GM12878 (cell line): ENCODE results near the gene PRKRA. TPM values are rescaled to one million over a fixed set of nuclear protein-coding genes. Genes with fewer than 3 reads are reported as not detected.
A peak's percentile ranks its signal among the peaks of the same experiment; 100 is the strongest.

Experiments
- ATF7 ChIP-seq: fragments of 450-650 bp; IDR thresholded peaks from 2 replicates; pipeline ENCODE4 v1.6.1; 2016; ENCODE audit warnings: low read depth, mild to moderate bottlenecking
- CUX1 ChIP-seq: IDR thresholded peaks from 2 replicates; pipeline ENCODE4 v1.6.1; 2012; ENCODE audit warnings: improper control_type of control experiment, low read depth, low read length; ENCODE audit not compliant: insufficient replicate concordance
- DPF2 ChIP-seq: fragments of 450-650 bp; IDR thresholded peaks from 2 replicates; pipeline ENCODE4 v1.6.1; 2017; ENCODE audit warnings: mild to moderate bottlenecking
- JUND ChIP-seq: IDR thresholded peaks from 2 replicates; pipeline ENCODE4 v1.6.1; 2012; ENCODE audit warnings: low read depth, mild to moderate bottlenecking, low read length, improper control_type of control experiment, moderate library complexity
- MXI1 ChIP-seq: fragments of 150-350 bp; IDR thresholded peaks from 2 replicates; pipeline ENCODE4 v1.6.1; 2011; ENCODE audit warnings: low read depth, mild to moderate bottlenecking, inconsistent platforms, low read length, improper control_type of control experiment
- NR2F1 ChIP-seq: fragments of 450-650 bp; conservative IDR thresholded peaks from 2 replicates; pipeline ENCODE4 v1.6.1; 2017; ENCODE audit warnings: mild to moderate bottlenecking
- PAX8 ChIP-seq: fragments of 450-650 bp; IDR thresholded peaks from 2 replicates; pipeline ENCODE4 v1.6.1; 2017; ENCODE audit warnings: mild to moderate bottlenecking, moderate library complexity
- PML ChIP-seq: IDR thresholded peaks from 2 replicates; pipeline ENCODE4 v1.6.1; 2012; ENCODE audit warnings: low read length, inconsistent platforms
- POLR2A ChIP-seq: IDR thresholded peaks from 2 replicates; pipeline ENCODE4 v1.6.1; 2011; ENCODE audit warnings: low read depth, mild to moderate bottlenecking, low read length
- POLR2AphosphoS5 ChIP-seq: IDR thresholded peaks from 2 replicates; pipeline ENCODE4 v1.6.1; 2011; ENCODE audit warnings: mild to moderate bottlenecking, low read length, inconsistent platforms
- PRDM15 ChIP-seq: fragments of 450-650 bp; formaldehyde crosslinking; IDR thresholded peaks from 2 replicates; pipeline ENCODE4 v1.4.0; 2020; ENCODE audit warnings: mild to moderate bottlenecking, moderate library complexity
- SIN3A ChIP-seq: IDR thresholded peaks from 2 replicates; pipeline ENCODE4 v1.6.1; 2012; ENCODE audit warnings: low read depth, low read length, improper control_type of control experiment
- SMAD5 ChIP-seq: IDR thresholded peaks from 2 replicates; pipeline ENCODE4 v1.6.1; 2016; ENCODE audit warnings: antibody characterized with exemption, low read depth
- SUPT20H ChIP-seq: IDR thresholded peaks from 2 replicates; pipeline ENCODE4 v1.6.1; 2011; ENCODE audit warnings: low read depth, mild to moderate bottlenecking, low read length, moderate library complexity, borderline replicate concordance; ENCODE audit not compliant: control insufficient read depth
- TBL1XR1 ChIP-seq: IDR thresholded peaks from 2 replicates; pipeline ENCODE4 v1.6.1; 2012; ENCODE audit warnings: low read depth, low read length, improper control_type of control experiment
- TCF12 ChIP-seq: IDR thresholded peaks from 2 replicates; pipeline ENCODE4 v1.6.1; 2011; ENCODE audit warnings: low read depth, mild to moderate bottlenecking, low read length
- ZBTB40 ChIP-seq: fragments of 450-650 bp; IDR thresholded peaks from 2 replicates; pipeline ENCODE4 v1.6.1; 2016; ENCODE audit warnings: mild to moderate bottlenecking, moderate library complexity, borderline replicate concordance
- polyA plus RNA-seq, 11 experiments: library from polyadenylated mRNA; depleted of rRNA in 4 of 11; unstranded in 6 of 11; stranded (reverse) in 5 of 11; fragments of >200 nt; fragmentation: Nextera tagmentation in 4 of 11; fragmentation: Illumina TruSeq in 1 of 11; extraction: Ambion mirVana in 4 of 11; extraction: Trizol in 1 of 11; gene quantifications; 1 replicate in 1 of 11; 2 replicates in 10 of 11; pipeline versions ENCODE4 v1.2.1 to v1.2.3, GENCODE V29; 2011 to 2016; ENCODE audit warnings: inconsistent platforms in 2 of 11, missing spikeins in 2 of 11, low read depth in 1 of 11
- total RNA-seq, 4 experiments: library from RNA; depleted of rRNA in 3 of 4; stranded (reverse); fragments of >200 nt in 3 of 4; fragmentation: Illumina TruSeq in 1 of 4; extraction: Trizol in 1 of 4; gene quantifications; 2 replicates each; pipeline versions ENCODE4 v1.2.1 to v1.2.3, GENCODE V29; 2013 to 2021

The PRKRA gene
- total and polyA plus RNA-seq, 10 of the 15 experiments (the other 5 are each of a cell fraction or from before 2014, with no cell fraction given) = 19.1 to 75.6 (median 51.7) TPM

- TF ChIP-seq CUX1 (peak; percentile 50), JUND (no peak), SMAD5 (0 out of 2 replicates have a peak, but pooled peaks have one; percentile 43), PAX8 (no peak), SIN3A (0 out of 2 replicates have a peak, but pooled peaks have one; percentile 21), ZBTB40 (0 out of 2 replicates have a peak, but pooled peaks have one; percentile 18), NR2F1 (0 out of 2 replicates have a peak, but pooled peaks have one; percentile 43), DPF2 (peak; percentile 59; the same call in 1 of the 2 replicates), POLR2AphosphoS5 (peak; percentile 77; the same call in 1 of the 2 replicates), SUPT20H (no peak), ATF7 (peak; percentile 80), MXI1 (peak; percentile 42; the same call in 1 of the 2 replicates), TCF12 (no peak), POLR2A (peak; percentile 80), PML (peak; percentile 65; the same call in 1 of the 2 replicates), PRDM15 (CRISPR knock-in tag) (no peak), TBL1XR1 (peak; percentile 40; the same call in 1 of the 2 replicates)
Observed at GRCh38 chr2:178413472-178414265, 37.3 kb downstream of the PRKRA start (continued).
